ENCODE results near the gene HBA2.
"Not testable (repeated sequence)": the region's sequence is repeated elsewhere in the genome, so short reads cannot be mapped to it uniquely, and the experiment has no call there.

Gene HBA2

DNA sequence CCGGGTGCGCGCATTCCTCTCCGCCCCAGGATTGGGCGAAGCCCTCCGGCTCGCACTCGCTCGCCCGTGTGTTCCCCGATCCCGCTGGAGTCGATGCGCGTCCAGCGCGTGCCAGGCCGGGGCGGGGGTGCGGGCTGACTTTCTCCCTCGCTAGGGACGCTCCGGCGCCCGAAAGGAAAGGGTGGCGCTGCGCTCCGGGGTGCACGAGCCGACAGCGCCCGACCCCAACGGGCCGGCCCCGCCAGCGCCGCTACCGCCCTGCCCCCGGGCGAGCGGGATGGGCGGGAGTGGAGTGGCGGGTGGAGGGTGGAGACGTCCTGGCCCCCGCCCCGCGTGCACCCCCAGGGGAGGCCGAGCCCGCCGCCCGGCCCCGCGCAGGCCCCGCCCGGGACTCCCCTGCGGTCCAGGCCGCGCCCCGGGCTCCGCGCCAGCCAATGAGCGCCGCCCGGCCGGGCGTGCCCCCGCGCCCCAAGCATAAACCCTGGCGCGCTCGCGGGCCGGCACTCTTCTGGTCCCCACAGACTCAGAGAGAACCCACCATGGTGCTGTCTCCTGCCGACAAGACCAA lies at the start of gene HBA2:
HBA2 (plus strand) TSS at position 503 of the 568 bp plus-strand sequence; CDS start at position 540, 37 bp downstream.
- H2AFZ ChIP-seq (ENCODE audit: low read length); H3K9me3 ChIP-seq (ENCODE audit: insufficient read depth, low read depth, low read length); H3F3A ChIP-seq (ENCODE audit: low read depth); H4K20me1 ChIP-seq (ENCODE audit: insufficient read depth, low read length, poor library complexity, severe bottlenecking); H3K27me3 ChIP-seq (ENCODE audit: insufficient read depth, low read length, poor library complexity, severe bottlenecking); H3K4me3 ChIP-seq (ENCODE audit: low read length, poor library complexity, severe bottlenecking); H3K79me2 ChIP-seq (ENCODE audit: insufficient read depth, low read length); H3K4me2 ChIP-seq (ENCODE audit: low read depth, low read length, poor library complexity, severe bottlenecking); H3K9me2 ChIP-seq (replicated peaks; ENCODE audit: low read depth, low read length); H3K36me3 ChIP-seq (ENCODE audit: insufficient read depth, low read length); H3K9ac ChIP-seq (ENCODE audit: low read depth, low read length, poor library complexity, severe bottlenecking); H3K4me1 ChIP-seq (ENCODE audit: insufficient read depth, low read length, poor library complexity, severe bottlenecking): not testable (repeated sequence)

GRCh38 chr16:123558-124350 lies 48.9 kb upstream of the HBA2 start:
- H3K36me3 ChIP-seq (ENCODE audit: insufficient read depth, low read length); H2AFZ ChIP-seq (ENCODE audit: low read length); H3K4me3 ChIP-seq (ENCODE audit: low read length, poor library complexity, severe bottlenecking); H3K9ac ChIP-seq (ENCODE audit: low read depth, low read length, poor library complexity, severe bottlenecking); H3K9me3 ChIP-seq (ENCODE audit: insufficient read depth, low read depth, low read length); H3K4me2 ChIP-seq (ENCODE audit: low read depth, low read length, poor library complexity, severe bottlenecking); H3K4me1 ChIP-seq (ENCODE audit: insufficient read depth, low read length, poor library complexity, severe bottlenecking); H3F3A ChIP-seq (ENCODE audit: low read depth); H3K27me3 ChIP-seq (ENCODE audit: insufficient read depth, low read length, poor library complexity, severe bottlenecking); H3K9me2 ChIP-seq (replicated peaks; ENCODE audit: low read depth, low read length); H3K79me2 ChIP-seq (ENCODE audit: insufficient read depth, low read length); H4K20me1 ChIP-seq (ENCODE audit: insufficient read depth, low read length, poor library complexity, severe bottlenecking): not testable (repeated sequence)

DNA sequence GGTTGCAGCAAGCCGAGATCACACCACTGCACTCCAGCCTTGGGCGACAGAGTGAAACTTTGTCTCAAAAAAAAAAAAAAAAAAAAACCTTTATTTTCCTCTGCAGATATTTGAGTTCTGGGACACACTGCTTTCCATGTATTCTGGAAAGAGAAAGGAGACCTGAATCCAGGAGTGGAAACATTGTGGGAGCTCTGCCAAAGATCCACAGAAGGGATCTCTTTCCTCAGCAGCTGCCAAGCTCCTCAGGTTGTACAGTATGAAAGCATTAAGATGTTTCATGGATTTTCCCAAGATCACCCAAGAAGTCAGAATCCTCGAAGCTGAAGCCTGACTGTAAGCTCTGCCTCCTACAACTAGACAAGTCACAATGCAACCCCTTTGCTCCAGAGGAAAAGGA lies 47.7 kb upstream of the HBA2 start:
- no peak overlapping the region for H3K4me2 ChIP-seq (ENCODE audit: low read depth, low read length, poor library complexity, severe bottlenecking)
- no peak overlapping the region for H3K4me3 ChIP-seq (ENCODE audit: low read length, poor library complexity, severe bottlenecking)
- no peaks in the 10 kb centered on the region for H4K20me1 ChIP-seq (ENCODE audit: insufficient read depth, low read length, poor library complexity, severe bottlenecking)
- peaks cover 14% of the 10 kb centered on the region for H3K4me1 ChIP-seq (ENCODE audit: insufficient read depth, low read length, poor library complexity, severe bottlenecking)
- TF ChIP-seq, protein P1, sequence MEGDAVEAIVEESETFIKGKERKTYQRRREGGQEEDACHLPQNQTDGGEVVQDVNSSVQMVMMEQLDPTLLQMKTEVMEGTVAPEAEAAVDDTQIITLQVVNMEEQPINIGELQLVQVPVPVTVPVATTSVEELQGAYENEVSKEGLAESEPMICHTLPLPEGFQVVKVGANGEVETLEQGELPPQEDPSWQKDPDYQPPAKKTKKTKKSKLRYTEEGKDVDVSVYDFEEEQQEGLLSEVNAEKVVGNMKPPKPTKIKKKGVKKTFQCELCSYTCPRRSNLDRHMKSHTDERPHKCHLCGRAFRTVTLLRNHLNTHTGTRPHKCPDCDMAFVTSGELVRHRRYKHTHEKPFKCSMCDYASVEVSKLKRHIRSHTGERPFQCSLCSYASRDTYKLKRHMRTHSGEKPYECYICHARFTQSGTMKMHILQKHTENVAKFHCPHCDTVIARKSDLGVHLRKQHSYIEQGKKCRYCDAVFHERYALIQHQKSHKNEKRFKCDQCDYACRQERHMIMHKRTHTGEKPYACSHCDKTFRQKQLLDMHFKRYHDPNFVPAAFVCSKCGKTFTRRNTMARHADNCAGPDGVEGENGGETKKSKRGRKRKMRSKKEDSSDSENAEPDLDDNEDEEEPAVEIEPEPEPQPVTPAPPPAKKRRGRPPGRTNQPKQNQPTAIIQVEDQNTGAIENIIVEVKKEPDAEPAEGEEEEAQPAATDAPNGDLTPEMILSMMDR (conservative IDR thresholded peaks at IDR 0.05; ENCODE audit: low read length) = no peak
- no peak for TF ChIP-seq EZH2phosphoT487 (IDR thresholded peaks at IDR 0.05; ENCODE audit: borderline replicate concordance)
- H3K9ac ChIP-seq (ENCODE audit: low read depth, low read length, poor library complexity, severe bottlenecking) = no peak overlapping the region
- H3K27me3 ChIP-seq (ENCODE audit: insufficient read depth, low read length, poor library complexity, severe bottlenecking) = no peaks in the 10 kb centered on the region
- no peaks in the 10 kb centered on the region for H3K79me2 ChIP-seq (ENCODE audit: insufficient read depth, low read length)
- no peak overlapping the region for H2AFZ ChIP-seq (ENCODE audit: low read length)
- no peaks in the 10 kb centered on the region for H3F3A ChIP-seq (ENCODE audit: low read depth)
- no peaks in the 10 kb centered on the region for H3K36me3 ChIP-seq (ENCODE audit: insufficient read depth, low read length)
- H3K9me2 ChIP-seq (replicated peaks; ENCODE audit: low read depth, low read length) = no peaks in the 10 kb centered on the region
- H3K9me3 ChIP-seq (ENCODE audit: insufficient read depth, low read depth, low read length) = no peaks in the 10 kb centered on the region

DNA sequence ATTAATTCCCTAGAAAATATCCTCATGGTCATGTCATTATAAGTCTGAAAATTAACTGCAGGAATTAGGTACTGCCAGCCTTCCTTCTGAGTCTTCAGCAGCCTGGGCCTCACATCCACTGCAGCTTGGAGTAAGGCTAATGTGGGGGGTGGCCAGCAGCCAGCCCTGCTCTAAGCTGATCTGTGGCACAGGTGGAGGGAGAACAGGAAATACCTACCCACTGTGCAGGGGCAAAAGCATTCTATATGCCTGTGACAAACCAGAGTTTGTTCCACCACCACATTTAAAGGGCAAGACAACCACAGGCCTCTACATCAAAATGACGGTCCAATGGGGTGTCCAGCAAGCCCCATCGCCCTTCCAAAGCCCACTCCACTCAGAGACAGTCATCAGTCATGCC lies 43.6 kb upstream of the HBA2 start:
- H2AFZ ChIP-seq (ENCODE audit: low read length) = no peak overlapping the region
- no peaks in the 10 kb centered on the region for H4K20me1 ChIP-seq (ENCODE audit: insufficient read depth, low read length, poor library complexity, severe bottlenecking)
- H3K4me3 ChIP-seq (ENCODE audit: low read length, poor library complexity, severe bottlenecking) = peak overlapping the region; percentile 25
- no peaks in the 10 kb centered on the region for H3K27me3 ChIP-seq (ENCODE audit: insufficient read depth, low read length, poor library complexity, severe bottlenecking)
- H3K79me2 ChIP-seq (ENCODE audit: insufficient read depth, low read length) = no peaks in the 10 kb centered on the region
- no peak overlapping the region for H3K9ac ChIP-seq (ENCODE audit: low read depth, low read length, poor library complexity, severe bottlenecking)
- H3K9me3 ChIP-seq (ENCODE audit: insufficient read depth, low read depth, low read length) = no peaks in the 10 kb centered on the region
- H3K9me2 ChIP-seq (replicated peaks; ENCODE audit: low read depth, low read length) = no peaks in the 10 kb centered on the region
- no peak for TF ChIP-seq EZH2phosphoT487 (IDR thresholded peaks at IDR 0.05; ENCODE audit: borderline replicate concordance)
- TF ChIP-seq, protein P1 (conservative IDR thresholded peaks at IDR 0.05; ENCODE audit: low read length) = no peak
- H3F3A ChIP-seq (ENCODE audit: low read depth) = 0 out of 2 replicates have a peak, but pooled peaks cover 3% of the 10 kb centered on the region
- H3K4me2 ChIP-seq (ENCODE audit: low read depth, low read length, poor library complexity, severe bottlenecking) = peak overlapping the region; percentile 57
- no peaks in the 10 kb centered on the region for H3K36me3 ChIP-seq (ENCODE audit: insufficient read depth, low read length)
- peaks cover 9% of the 10 kb centered on the region for H3K4me1 ChIP-seq (ENCODE audit: insufficient read depth, low read length, poor library complexity, severe bottlenecking)
